ENCODE measurements around the gene PGA5. TPM values are rescaled to one million over a fixed set of nuclear protein-coding genes. Genes with fewer than 3 reads are reported as not detected.

Gene PGA5
- total and polyA plus RNA-seq, 9 of the 15 experiments (the other 6 are each of a cell fraction or from before 2014, with no cell fraction given), result not detected

- TF ChIP-seq, protein P1, sequence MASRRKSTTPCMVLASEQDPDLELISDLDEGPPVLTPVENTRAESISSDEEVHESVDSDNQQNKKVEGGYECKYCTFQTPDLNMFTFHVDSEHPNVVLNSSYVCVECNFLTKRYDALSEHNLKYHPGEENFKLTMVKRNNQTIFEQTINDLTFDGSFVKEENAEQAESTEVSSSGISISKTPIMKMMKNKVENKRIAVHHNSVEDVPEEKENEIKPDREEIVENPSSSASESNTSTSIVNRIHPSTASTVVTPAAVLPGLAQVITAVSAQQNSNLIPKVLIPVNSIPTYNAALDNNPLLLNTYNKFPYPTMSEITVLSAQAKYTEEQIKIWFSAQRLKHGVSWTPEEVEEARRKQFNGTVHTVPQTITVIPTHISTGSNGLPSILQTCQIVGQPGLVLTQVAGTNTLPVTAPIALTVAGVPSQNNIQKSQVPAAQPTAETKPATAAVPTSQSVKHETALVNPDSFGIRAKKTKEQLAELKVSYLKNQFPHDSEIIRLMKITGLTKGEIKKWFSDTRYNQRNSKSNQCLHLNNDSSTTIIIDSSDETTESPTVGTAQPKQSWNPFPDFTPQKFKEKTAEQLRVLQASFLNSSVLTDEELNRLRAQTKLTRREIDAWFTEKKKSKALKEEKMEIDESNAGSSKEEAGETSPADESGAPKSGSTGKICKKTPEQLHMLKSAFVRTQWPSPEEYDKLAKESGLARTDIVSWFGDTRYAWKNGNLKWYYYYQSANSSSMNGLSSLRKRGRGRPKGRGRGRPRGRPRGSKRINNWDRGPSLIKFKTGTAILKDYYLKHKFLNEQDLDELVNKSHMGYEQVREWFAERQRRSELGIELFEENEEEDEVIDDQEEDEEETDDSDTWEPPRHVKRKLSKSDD (conservative IDR thresholded peaks at IDR 0.05; ENCODE audit: low read length), result no peak
- no peak for TF ChIP-seq NFXL1 (CRISPR knock-in tag; IDR thresholded peaks at IDR 0.05)
- no peak for TF ChIP-seq PRPF4 (IDR thresholded peaks at IDR 0.05; ENCODE audit: insufficient read depth, low read depth, low read length, poor library complexity, severe bottlenecking)
- TF ChIP-seq HDGF (IDR thresholded peaks at IDR 0.05), result no peak
- no peak for TF ChIP-seq BRD9 (IDR thresholded peaks at IDR 0.05; ENCODE audit: low read depth, partially characterized antibody)
- 0 out of 2 replicates have a peak, but pooled peaks have one; percentile 49 for TF ChIP-seq GABPB1 (CRISPR knock-in tag; IDR thresholded peaks at IDR 0.05)
- no peak for TF ChIP-seq TAF15 (IDR thresholded peaks at IDR 0.05; ENCODE audit: low read depth, low read length)
- no peak for TF ChIP-seq BMI1 (IDR thresholded peaks at IDR 0.05; ENCODE audit: low read length)
- no peak for TF ChIP-seq TCF7 (IDR thresholded peaks at IDR 0.05; ENCODE audit: borderline replicate concordance)
- TF ChIP-seq KLF10 (CRISPR knock-in tag; IDR thresholded peaks at IDR 0.05), result no peak
- no peak for TF ChIP-seq MTA1 (IDR thresholded peaks at IDR 0.05; ENCODE audit: borderline replicate concordance)
- no peak for TF ChIP-seq ZFP1 (CRISPR knock-in tag; IDR thresholded peaks at IDR 0.05)
- no peak for TF ChIP-seq SMARCA5 (IDR thresholded peaks at IDR 0.05)
- TF ChIP-seq, protein P2, sequence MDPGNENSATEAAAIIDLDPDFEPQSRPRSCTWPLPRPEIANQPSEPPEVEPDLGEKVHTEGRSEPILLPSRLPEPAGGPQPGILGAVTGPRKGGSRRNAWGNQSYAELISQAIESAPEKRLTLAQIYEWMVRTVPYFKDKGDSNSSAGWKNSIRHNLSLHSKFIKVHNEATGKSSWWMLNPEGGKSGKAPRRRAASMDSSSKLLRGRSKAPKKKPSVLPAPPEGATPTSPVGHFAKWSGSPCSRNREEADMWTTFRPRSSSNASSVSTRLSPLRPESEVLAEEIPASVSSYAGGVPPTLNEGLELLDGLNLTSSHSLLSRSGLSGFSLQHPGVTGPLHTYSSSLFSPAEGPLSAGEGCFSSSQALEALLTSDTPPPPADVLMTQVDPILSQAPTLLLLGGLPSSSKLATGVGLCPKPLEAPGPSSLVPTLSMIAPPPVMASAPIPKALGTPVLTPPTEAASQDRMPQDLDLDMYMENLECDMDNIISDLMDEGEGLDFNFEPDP (CRISPR knock-in tag; IDR thresholded peaks at IDR 0.05), result no peak
- TF ChIP-seq XRCC5 (IDR thresholded peaks at IDR 0.05; ENCODE audit: low read depth, low read length), result no peak
- no peak for TF ChIP-seq RBM15 (IDR thresholded peaks at IDR 0.05; ENCODE audit: insufficient read depth, low read length)
- TF ChIP-seq ZBTB1 (CRISPR knock-in tag; IDR thresholded peaks at IDR 0.05; ENCODE audit: borderline replicate concordance, low read depth), result no peak
- no peak for TF ChIP-seq IFI16 (CRISPR knock-in tag; IDR thresholded peaks at IDR 0.05)
- TF ChIP-seq FOSL1 (tag; conservative IDR thresholded peaks at IDR 0.05), result no peak
- no peak for TF ChIP-seq BRCA1 (IDR thresholded peaks at IDR 0.05)
- no peak for TF ChIP-seq BRCA1 (CRISPR knock-in tag; IDR thresholded peaks at IDR 0.05)
- TF ChIP-seq MAFK (IDR thresholded peaks at IDR 0.05; ENCODE audit: low read length), result no peak
- TF ChIP-seq HDAC1 (IDR thresholded peaks at IDR 0.05), result 0 out of 4 replicates have a peak, but pooled peaks of 1 of the 2 experiments have one; percentile 25
- no peak for TF ChIP-seq BRF2 (IDR thresholded peaks at IDR 0.05; ENCODE audit: borderline replicate concordance, insufficient read depth, insufficient read length)
- TF ChIP-seq, protein P3, sequence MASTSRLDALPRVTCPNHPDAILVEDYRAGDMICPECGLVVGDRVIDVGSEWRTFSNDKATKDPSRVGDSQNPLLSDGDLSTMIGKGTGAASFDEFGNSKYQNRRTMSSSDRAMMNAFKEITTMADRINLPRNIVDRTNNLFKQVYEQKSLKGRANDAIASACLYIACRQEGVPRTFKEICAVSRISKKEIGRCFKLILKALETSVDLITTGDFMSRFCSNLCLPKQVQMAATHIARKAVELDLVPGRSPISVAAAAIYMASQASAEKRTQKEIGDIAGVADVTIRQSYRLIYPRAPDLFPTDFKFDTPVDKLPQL (IDR thresholded peaks at IDR 0.05; ENCODE audit: extremely low read depth, insufficient read length), result no peak
Measured at GRCh38 chr11:61281581-61282250, 40.7 kb downstream of the PGA5 start (continued).

Measured in K562 (cell line).